Endothelial cell of umbilical vein (primary cell): ENCODE data around the gene BRSK2. TPM values are rescaled to one million over a fixed set of nuclear protein-coding genes. Genes with fewer than 3 reads are reported as not detected.

Experiments used
- BruUV-seq: library from RNA; stranded (reverse); fragments of 400-500 nt; replicated peaks from 2 replicates; lab custom pipeline; 2021; lab: Mats Ljungman, UMichigan
- CTCF ChIA-PET: fragments of 300-600, 350-600 bp; sonication (Branson Sonifier 250); formaldehyde crosslinking; loops from one replicate; lab custom pipeline; 2021; ENCODE audit warnings: antibody characterized with exemption, inconsistent platforms; lab: Charles Lee
- POLR2A ChIA-PET: fragments of 300-600, 350-600 bp; sonication (Branson Sonifier 250); formaldehyde crosslinking; loops from one replicate; lab custom pipeline; 2021; ENCODE audit warnings: antibody characterized with exemption, inconsistent platforms; lab: Charles Lee
- DNase-seq: peaks from one replicate; pipeline ENCODE4 v3.0.0-alpha.2; 2011; ENCODE audit warnings: low read depth, low spot score
- FAIRE-seq: peaks from 2 replicates; lab custom pipeline; 2011; peaks lifted over from hg19 to GRCh38; lab: Jason Lieb, UNC
- H2AFZ ChIP-seq: 2 replicates; pipeline ENCODE4 v1.6.0; 2012; ENCODE audit warnings: low read depth, low read length, control low read depth, inconsistent platforms
- H3K27ac ChIP-seq: 2 replicates; pipeline ENCODE4 v1.5.1; 2011; ENCODE audit warnings: low read depth, mild to moderate bottlenecking, control low read depth, low read length, moderate library complexity; ENCODE audit not compliant: insufficient read depth
- H3K27me3 ChIP-seq, 2 experiments: 2 replicates each; pipeline versions ENCODE4 v1.6.0 to v1.6.1; 2011; ENCODE audit warnings: low read length in 2 of 2, mixed read lengths in 1 of 2; ENCODE audit not compliant: control insufficient read depth in 2 of 2, insufficient read depth in 2 of 2
- H3K36me3 ChIP-seq, 2 experiments: 2 replicates in 1 of 2; 3 replicates in 1 of 2; pipeline ENCODE4 v1.5.1; 2011; ENCODE audit warnings: low read length in 2 of 2, mild to moderate bottlenecking in 1 of 2, moderate library complexity in 1 of 2; ENCODE audit not compliant: control insufficient read depth in 2 of 2, insufficient read depth in 2 of 2; ENCODE audit errors: extremely low read depth in 1 of 2
- H3K4me1 ChIP-seq: 3 replicates; pipeline ENCODE4 v1.5.1; 2011; ENCODE audit warnings: mild to moderate bottlenecking, low read length; ENCODE audit not compliant: control insufficient read depth, insufficient read depth; ENCODE audit errors: extremely low read depth
- H3K4me2 ChIP-seq: 2 replicates; pipeline ENCODE4 v1.6.1; 2011; ENCODE audit warnings: low read length, control low read depth, mixed read lengths; ENCODE audit not compliant: insufficient read depth
- H3K4me3 ChIP-seq, 3 experiments: fragments of 200-600 bp in 1 of 3; sonication (generic), shearing (Covaris generic) in 1 of 3; replicated peaks in 1 of 3; 2 replicates each; pipeline ENCODE4 v1.5.1; 2011 to 2016; ENCODE audit warnings: control low read depth in 3 of 3, low read length in 3 of 3, mild to moderate bottlenecking in 2 of 3, inconsistent platforms in 1 of 3, low read depth in 1 of 3, moderate library complexity in 1 of 3; ENCODE audit not compliant: insufficient read depth in 1 of 3
- H3K79me2 ChIP-seq: 2 replicates; pipeline ENCODE4 v1.6.0; 2012; ENCODE audit warnings: low read length, inconsistent platforms; ENCODE audit not compliant: control insufficient read depth, insufficient read depth
- H3K9ac ChIP-seq: replicated peaks from 2 replicates; pipeline ENCODE3; 2011; ENCODE audit warnings: low read length, control low read depth; ENCODE audit not compliant: insufficient read depth; ENCODE audit errors: extremely low read depth
- H3K9me1 ChIP-seq: replicated peaks from 3 replicates; pipeline ENCODE4 v1.6.0; 2011; ENCODE audit warnings: mild to moderate bottlenecking, low read length; ENCODE audit not compliant: control insufficient read depth, insufficient read depth; ENCODE audit errors: extremely low read depth
- H3K9me3 ChIP-seq: replicated peaks from 2 replicates; pipeline ENCODE4 v1.5.1; 2012; ENCODE audit warnings: low read length, inconsistent platforms; ENCODE audit not compliant: control insufficient read depth, insufficient read depth
- H4K20me1 ChIP-seq: replicated peaks from 2 replicates; pipeline ENCODE3; 2011; ENCODE audit warnings: mild to moderate bottlenecking, low read length; ENCODE audit not compliant: control insufficient read depth, insufficient read depth; ENCODE audit errors: extremely low read depth
- CTCF ChIP-seq, 2 donors: IDR thresholded peaks; 1 replicate in 1 of 2; 2 replicates in 1 of 2; pipeline ENCODE4 v1.5.1; 2011; ENCODE audit warnings: low read length in 2 of 2, mild to moderate bottlenecking in 2 of 2, moderate library complexity in 2 of 2, control low read depth in 1 of 2, inconsistent platforms in 1 of 2, low read depth in 1 of 2; ENCODE audit not compliant: insufficient read depth in 1 of 2; ENCODE audit errors: extremely low read depth in 1 of 2
- EZH2 ChIP-seq: IDR thresholded peaks from 2 replicates; pipeline ENCODE4 v1.6.1; 2012; ENCODE audit warnings: borderline replicate concordance, low read depth, mild to moderate bottlenecking, moderate library complexity, low read length, inconsistent platforms; ENCODE audit not compliant: severe bottlenecking
- GATA2 ChIP-seq: IDR thresholded peaks from 2 replicates; pipeline ENCODE4 v1.7.0; 2011; ENCODE audit warnings: low read depth, mild to moderate bottlenecking, moderate library complexity, mixed read lengths, low read length; ENCODE audit not compliant: insufficient read length, insufficient read depth
- JUN ChIP-seq: IDR thresholded peaks from 2 replicates; pipeline ENCODE4 v1.6.1; 2011; ENCODE audit warnings: borderline replicate concordance, low read depth; ENCODE audit not compliant: insufficient read length, insufficient read depth
- MAX ChIP-seq: IDR thresholded peaks from 2 replicates; pipeline ENCODE4 v1.6.1; 2011; ENCODE audit not compliant: insufficient read depth, insufficient read length
- POLR2A ChIP-seq: IDR thresholded peaks from 2 replicates; pipeline ENCODE4 v1.6.1; 2012; ENCODE audit warnings: low read depth, mild to moderate bottlenecking, control low read depth, low read length
- POLR2AphosphoS5 ChIP-seq: IDR thresholded peaks from 2 replicates; pipeline ENCODE4 v1.6.1; 2012; ENCODE audit warnings: low read depth, mild to moderate bottlenecking, control low read depth, low read length, moderate library complexity; ENCODE audit not compliant: insufficient read depth
- dilution Hi-C: fragments of 300-500 bp; cut with MboI; formaldehyde crosslinking; loops from one replicate; pipeline ENCODE4 v1.15.0; 2019; ENCODE audit warnings: low sequenced_read_pairs; ENCODE audit not compliant: extremely low pct_ligation_motif_present
- intact Hi-C: fragments of 100-400 bp; cut with micrococcal nuclease; formaldehyde crosslinking; loops from one replicate; pipeline ENCODE4 v1.10.0; 2022
- polyA plus RNA-seq, 4 experiments: library from polyadenylated mRNA; depleted of rRNA in 3 of 4; stranded (reverse) in 3 of 4; unstranded in 1 of 4; fragments of >200 nt; gene quantifications; 2 replicates each; pipeline versions ENCODE4 v1.2.1 to v1.2.3, GENCODE V29; 2011 to 2012; ENCODE audit warnings: missing spikeins in 1 of 4
- total RNA-seq: library from RNA; stranded (reverse); gene quantifications from 2 replicates; pipeline ENCODE4 v1.2.3, GENCODE V29; 2021

BRSK2 gene
- total and polyA plus RNA-seq, 2 donors (not counting 3 experiments of a cell fraction or from before 2014, with no cell fraction given) = 0.08 to 0.20 TPM

GRCh38 chr11:1497600-1497999 is 107.9 kb downstream of the BRSK2 start:
- Histone ChIP-seq H3K36me3 (no peaks in the 10 kb centered on the region), H3K27ac (no peak overlapping the region), H3K4me3 (no peak overlapping the region), H3K9ac (no peak overlapping the region), H3K79me2 (peaks cover 31% of the 10 kb centered on the region), H2AFZ (no peak overlapping the region), H3K9me1 (no peaks in the 10 kb centered on the region), H3K9me3 (no peaks in the 10 kb centered on the region), H3K27me3 (no peaks in the 10 kb centered on the region), H4K20me1 (peaks cover 17% of the 10 kb centered on the region), H3K4me2 (no peak overlapping the region), H3K4me1 (peaks cover 10% of the 10 kb centered on the region)
- no peak for DNase-seq
- dilution Hi-C loops = no loop called here
- no TSS peak for BruUV-seq
- POLR2A ChIA-PET = no interaction called here
- CTCF ChIA-PET = no interaction called here
- TF ChIP-seq CTCF (IDR thresholded peaks at IDR 0.05; ENCODE audit: extremely low read depth in 1 of 2, insufficient read depth in 1 of 2, low read depth in 1 of 2, low read length in 2 of 2) (no peak), POLR2A (no peak), EZH2 (no peak), JUN (no peak), POLR2AphosphoS5 (no peak), MAX (no peak), GATA2 (no peak)
- FAIRE-seq = no peak
- intact Hi-C loops = no loop called here
